RPMI8226 (cell line): ENCODE data around the gene CA9.

ENCODE experiments used
- DNase-seq: peaks from one replicate; pipeline ENCODE4 v3.0.0-alpha.2; 2015

Gene CA9

DNA sequence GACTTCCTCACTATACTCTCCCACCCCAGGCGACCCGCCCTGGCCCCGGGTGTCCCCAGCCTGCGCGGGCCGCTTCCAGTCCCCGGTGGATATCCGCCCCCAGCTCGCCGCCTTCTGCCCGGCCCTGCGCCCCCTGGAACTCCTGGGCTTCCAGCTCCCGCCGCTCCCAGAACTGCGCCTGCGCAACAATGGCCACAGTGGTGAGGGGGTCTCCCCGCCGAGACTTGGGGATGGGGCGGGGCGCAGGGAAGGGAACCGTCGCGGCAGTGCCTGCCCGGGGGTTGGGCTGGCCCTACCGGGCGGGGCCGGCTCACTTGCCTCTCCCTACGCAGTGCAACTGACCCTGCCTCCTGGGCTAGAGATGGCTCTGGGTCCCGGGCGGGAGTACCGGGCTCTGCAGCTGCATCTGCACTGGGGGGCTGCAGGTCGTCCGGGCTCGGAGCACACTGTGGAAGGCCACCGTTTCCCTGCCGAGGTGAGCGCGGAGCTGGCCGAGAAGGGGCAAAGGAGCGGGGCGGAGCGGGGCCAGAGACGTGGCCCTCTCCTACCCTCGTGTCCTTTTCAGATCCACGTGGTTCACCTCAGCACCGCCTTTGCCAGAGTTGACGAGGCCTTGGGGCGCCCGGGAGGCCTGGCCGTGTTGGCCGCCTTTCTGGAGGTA lies 2.1 kb downstream of the CA9 start:
- DNase-seq = no peak

DNA sequence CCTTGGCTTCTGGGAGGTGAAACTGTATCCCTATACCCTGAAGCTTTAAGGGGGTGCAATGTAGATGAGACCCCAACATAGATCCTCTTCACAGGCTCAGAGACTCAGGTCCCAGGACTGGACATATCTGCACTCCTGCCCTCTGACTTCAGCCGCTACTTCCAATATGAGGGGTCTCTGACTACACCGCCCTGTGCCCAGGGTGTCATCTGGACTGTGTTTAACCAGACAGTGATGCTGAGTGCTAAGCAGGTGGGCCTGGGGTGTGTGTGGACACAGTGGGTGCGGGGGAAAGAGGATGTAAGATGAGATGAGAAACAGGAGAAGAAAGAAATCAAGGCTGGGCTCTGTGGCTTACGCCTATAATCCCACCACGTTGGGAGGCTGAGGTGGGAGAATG lies 5.4 kb downstream of the CA9 start:
- no peak for DNase-seq

DNA sequence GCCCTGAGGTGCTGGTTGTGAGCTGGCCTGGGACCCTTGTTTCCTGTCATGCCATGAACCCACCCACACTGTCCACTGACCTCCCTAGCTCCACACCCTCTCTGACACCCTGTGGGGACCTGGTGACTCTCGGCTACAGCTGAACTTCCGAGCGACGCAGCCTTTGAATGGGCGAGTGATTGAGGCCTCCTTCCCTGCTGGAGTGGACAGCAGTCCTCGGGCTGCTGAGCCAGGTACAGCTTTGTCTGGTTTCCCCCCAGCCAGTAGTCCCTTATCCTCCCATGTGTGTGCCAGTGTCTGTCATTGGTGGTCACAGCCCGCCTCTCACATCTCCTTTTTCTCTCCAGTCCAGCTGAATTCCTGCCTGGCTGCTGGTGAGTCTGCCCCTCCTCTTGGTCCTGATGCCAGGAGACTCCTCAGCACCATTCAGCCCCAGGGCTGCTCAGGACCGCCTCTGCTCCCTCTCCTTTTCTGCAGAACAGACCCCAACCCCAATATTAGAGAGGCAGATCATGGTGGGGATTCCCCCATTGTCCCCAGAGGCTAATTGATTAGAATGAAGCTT lies 6.1 kb downstream of the CA9 start:
- DNase-seq = no peak

DNA sequence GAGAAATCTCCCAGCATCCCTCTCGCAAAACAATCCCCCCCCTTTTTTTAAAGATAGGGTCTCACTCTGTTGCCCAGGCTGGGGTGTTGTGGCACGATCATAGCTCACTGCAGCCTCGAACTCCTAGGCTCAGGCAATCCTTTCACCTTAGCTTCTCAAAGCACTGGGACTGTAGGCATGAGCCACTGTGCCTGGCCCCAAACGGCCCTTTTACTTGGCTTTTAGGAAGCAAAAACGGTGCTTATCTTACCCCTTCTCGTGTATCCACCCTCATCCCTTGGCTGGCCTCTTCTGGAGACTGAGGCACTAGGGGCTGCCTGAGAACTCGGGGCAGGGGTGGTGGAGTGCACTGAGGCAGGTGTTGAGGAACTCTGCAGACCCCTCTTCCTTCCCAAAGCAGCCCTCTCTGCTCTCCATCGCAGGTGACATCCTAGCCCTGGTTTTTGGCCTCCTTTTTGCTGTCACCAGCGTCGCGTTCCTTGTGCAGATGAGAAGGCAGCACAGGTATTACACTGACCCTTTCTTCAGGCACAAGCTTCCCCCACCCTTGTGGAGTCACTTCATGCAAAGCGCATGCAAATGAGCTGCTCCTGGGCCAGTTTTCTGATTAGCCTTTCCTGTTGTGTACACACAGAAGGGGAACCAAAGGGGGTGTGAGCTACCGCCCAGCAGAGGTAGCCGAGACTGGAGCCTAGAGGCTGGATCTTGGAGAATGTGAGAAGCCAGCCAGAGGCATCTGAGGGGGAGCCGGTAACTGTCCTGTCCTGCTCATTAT lies 6.8 kb downstream of the CA9 start:
- no peak for DNase-seq

DNA sequence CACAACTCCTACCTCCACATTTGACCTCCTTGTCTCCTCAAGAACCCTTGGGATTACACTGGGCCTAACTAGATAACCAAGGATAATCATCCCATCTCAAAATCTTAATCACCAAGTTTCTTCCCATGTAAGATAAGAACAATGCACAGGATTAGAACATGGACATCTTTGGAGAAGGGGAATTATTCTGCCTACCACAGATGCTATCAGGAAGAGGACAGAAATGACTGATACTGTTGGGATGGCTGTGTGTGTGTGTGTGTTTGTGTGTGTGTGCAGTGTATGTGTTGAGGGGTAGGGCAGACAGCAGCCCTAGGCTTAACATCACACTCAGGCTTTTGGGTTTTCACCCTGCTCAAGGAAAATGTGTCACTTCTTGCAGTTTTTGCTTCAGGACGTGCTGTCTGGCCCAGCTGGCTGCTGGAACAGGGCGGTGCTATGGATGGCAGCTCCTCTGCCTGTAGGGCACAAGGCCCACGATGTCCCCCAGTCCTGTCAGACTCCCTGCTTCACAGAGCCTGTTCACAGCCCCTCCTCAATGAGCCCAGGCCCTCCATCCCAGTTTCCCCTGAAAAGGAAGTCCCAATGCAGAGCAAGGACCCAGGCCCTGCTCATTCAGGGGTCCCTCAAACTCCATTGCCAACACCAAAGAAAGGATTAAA lies 7.7 kb downstream of the CA9 start:
- DNase-seq = no peak

DNA sequence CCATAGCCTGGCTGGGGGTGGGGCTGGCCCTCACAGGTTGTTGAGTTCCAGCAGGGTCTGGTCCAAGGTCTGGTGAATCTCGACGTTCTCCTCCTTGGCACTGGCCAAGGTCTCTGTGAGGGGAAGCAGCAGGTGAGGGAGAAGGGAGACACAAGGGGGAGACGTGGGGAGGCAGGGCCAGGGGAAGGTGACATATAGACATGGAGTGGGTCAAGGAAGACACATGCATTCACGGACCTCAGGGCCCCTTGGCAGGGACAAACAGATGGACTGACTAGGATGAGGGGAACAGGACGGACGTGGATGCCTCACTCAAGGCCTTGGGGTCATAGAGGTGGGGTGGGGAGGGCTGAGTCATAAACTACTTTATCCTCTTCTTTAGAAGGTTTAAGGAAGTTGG lies 8.3 kb downstream of the CA9 start:
- DNase-seq = no peak

DNA sequence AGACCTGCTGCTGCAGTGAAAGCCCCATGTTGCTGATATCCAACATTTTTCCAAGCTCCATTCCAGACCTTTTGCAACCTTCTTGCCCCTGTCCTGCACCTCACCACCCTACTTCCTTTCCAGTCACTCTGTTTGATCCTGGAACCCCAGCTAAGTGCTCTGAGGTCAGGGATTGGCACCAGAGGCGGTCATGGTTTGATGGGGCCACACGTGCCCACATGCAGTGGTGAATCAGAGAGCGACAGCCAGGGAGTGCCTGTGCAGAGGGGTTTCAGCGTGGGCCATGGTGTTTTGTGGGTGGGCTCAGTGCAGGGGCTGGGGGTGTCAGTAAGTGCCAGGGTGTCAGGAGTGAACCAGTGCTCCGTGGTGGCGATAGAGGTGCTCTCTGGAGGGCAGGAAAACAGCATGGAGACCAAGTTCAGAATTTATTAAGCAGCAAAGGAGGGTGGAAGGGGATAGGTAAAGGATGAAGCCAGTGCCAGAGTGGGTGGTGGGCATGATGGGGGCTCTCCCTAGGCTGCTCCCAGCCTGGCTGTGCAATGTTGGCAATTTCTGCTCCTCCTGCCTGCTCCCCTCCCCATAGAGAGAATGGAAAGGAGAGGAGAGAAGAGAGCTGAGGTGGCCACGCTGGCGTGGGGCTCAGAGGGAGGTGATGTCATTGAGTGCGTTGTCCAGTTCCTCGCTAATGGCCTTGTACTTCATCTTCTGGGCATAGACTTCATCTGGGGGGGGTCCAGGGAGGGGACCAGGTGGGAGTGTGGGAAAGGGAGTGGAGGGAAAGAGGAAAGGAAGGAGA lies 9.0 kb downstream of the CA9 start:
- no peak for DNase-seq

DNA sequence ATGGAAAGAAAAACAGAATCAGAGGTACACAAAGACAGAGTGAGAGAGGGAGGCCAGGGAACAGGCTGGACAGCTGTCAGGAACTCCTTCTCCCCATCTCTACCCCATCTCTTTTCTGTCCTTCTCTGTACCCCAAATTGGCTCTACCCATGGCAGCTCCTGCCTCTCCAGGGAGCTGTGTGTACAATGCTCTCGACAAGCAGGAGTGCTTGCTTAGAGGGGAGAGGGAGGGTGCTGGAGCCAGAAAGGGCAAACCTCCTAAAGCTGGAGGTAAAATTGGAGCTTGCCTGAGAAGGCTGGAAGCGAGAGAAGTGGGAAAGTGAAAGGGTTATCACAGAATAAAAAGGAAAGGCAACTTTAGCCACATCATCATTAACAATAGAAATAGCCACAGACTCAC lies 9.6 kb downstream of the CA9 start:
- DNase-seq = no peak

DNA sequence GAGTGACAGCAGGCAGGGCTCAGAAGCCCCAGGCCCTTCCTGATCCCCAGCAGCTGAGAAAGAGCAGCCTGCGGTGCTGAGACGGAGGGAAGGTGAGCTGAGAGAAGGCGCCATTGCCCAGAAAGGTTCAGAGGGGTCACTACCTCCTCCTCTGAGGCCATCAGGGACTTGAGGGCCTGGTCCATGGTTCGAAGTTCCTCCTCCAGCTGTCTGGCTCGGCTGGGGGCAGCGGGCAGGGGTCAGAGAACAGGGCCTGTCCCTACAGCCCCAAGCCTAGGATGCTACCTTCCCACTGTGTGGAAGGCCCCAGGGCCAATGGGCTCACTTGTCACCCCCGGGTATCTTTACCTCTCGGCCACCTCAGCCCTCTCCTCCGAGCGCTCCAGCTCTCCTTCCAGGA lies 11.2 kb downstream of the CA9 start:
- DNase-seq = no peak

DNA sequence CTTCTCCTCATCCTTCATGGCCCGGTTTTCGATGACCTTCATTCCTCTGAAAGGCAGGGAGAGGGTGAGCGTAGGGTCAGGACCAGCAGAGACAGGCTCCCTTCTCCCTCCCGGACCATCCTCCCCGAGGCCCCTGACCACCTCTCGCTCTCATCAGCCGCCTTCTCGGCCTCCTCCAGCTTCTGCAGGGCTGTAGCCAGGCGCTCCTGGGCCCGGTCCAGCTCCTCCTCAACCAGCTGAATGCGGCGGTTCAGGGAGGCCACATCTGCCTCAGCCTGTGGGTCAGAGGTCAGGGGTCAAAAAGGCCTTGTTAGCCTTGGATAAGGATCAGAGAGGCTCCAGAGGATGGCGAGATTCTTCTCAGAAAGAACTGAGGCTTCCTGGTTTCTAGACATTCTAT lies 11.8 kb downstream of the CA9 start:
- no peak for DNase-seq

DNA sequence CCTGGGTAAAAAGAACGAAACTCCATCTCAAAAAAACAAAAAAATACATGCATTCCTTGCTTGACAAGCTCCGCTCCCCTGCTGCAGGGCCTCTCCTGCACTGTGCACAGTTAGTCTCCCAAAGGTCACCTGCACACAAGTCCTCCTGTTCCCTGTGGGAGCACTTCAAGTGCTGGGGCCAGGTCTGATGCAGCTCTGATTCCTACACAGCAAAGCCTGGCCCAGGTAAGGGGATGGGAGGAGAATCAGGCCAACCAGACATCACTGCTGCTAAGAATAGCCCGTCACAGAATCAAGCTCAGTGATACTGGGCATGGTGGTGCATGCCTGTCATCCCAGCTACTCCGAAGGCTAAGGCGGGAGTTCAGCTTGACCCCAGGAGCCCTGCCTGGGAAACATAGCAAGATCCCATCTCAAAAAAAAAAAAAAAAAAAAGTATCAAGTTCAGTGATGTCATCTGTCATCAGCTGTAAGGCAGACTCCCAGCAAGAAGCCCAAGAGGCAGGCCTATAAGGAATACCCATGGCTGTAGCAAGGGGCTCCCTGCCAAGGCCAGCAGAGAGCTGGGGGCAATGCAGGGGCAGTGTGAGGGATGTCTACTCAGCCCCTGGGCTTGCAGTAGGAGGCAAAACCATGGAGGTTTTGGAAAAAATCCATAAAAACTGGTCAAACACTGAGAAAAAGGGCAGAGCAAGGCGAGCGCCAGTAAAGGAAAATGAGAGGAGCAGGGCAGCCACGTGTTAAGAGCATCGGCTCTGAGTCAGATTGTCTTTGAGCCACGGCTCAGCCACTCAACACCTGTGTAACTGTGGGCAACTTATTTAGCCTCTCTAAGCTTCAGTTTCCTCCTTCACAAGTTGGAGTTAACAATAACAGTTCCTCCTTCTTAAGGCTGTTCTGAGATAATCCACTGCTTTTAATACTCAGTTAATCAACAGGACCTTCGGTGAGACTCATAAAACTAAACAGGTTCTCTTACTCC lies 12.8 kb downstream of the CA9 start:
- peak; percentile 41 for DNase-seq

DNA sequence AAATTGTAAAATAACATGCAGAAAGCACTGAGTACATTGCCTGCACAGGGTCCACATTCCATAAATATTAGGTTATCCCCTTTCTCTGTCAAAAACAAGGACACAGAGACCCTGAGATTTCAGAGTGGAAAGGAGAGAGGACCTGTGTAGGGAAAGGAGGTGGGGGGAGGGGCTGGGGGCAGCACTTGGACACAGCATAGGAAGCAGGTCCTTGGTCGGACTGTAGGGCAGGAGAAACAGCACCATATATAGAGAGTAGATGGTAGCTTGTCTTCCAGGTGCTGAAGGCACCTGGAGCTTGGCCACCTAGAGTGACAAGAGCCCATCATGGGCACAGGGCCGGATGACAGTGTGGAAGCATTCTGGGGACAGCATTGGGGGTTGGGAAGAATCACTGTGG lies 13.6 kb downstream of the CA9 start:
- DNase-seq = no peak

DNA sequence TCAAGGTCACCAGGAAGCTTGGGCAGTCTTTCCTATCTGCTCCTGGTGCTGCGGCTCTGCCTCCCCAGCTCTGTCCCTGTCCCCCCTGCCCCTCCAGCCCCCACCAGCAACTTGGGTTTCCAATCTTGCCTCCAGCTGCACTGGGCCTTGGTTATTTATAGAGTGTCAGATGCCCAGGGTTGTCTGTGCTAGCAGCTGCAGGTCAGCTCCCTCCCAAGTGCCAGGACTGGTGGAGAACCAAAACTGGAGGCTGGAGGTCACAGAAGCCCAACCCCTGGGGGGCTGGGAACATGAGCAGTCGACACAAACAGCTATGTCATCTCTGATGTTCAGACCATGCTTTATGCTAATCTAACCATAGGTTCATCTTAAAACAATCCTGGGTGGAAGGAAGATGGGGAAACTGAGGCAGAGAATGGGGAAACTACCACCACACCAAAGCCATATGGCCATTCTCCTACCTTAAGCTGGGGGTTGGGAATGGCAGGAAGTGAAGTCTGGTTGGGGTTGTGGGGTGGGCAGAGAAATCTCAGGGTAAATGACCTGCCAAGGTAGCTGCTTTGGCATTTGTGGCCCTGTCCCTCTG lies 14.3 kb downstream of the CA9 start:
- peak; percentile 54 for DNase-seq

DNA sequence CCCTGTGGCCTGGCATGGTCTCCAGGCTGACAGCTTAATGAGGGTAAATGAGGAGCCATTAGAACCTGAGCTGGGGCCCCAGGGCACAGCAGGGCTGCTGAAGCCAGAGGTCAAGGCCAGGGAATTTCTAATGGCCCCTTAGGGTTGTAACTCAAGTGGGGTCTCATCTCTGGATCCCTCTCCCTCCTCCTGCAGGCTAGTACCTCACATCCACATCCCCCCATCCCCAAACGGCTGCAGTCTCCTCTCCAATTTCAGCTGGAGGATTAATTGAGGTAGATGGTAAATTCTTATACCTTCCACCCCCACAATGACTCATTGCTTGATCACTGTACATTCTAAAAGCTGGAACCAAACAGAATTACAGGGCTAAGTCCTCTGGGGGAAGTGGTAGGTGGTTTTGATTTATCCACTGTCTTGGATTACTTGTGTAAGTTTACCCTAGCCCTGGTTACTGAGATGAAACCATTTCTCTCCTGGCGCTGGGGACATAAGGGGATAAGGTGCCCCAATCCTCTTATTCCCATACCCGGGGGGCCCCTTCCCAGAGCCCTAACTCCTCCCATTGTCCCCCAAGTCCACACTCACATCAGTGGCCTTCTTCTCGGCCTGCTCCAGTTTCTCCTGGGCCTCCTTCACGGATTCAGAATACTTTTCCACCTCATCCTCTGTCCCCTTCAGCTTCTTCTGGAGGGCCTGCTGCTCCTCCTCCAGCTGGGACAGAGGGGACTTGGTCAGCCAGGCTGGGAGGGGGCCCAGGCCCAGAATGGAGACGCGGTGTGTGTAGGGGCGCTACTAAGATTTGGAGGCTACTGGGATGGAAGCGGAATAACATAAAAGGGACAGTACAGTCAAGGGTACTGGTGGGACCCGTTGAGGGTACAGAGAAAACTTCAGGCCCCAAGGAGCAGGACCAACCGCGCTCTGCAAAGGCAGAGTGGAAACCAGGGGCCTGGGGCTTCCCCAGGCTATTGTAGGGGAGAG lies 15.1 kb downstream of the CA9 start:
- DNase-seq = no peak

DNA sequence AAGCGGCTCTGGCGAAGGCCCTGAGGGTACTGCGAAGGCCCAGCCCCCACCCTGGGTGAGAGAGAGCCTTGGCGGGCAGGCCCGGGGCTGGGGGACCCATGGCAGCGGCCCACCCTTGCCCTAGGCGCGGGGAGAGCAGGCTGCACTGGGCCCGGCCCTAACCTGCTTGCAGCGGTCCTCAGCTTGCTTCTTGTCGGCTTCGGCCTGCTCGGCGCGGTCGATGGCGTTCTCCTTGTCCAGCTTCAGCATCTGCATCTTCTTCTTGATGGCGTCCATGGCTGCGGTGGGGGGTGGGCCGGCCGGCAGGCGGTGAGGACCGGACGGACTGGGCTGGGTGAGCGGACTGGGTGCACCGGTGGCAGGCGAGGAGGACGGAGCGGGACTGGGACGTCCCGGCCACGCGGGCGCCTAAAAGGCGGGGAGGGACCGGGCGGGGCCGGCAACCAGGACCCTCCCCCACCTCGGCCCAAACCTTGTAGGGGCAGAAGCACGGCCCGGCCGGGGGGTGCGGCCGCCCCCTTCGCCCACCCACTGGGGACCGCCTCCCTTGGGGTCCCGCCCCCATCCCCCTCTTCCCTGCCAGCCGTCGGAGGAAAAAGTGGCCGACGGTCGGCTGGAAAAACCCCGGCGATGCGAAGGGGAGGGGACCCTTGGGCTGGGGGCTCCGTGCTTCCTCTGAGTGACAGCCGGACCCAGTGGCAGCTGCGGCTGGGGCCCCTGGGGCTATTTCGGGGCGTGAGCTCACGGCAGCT lies 16.0 kb downstream of the CA9 start, which contains the start of gene TPM2:
TSS of gene TPM2 (minus strand) at position 384 of the 752 bp plus-strand sequence. CDS start at position 276, 108 bp downstream.
- no peak for DNase-seq

DNA sequence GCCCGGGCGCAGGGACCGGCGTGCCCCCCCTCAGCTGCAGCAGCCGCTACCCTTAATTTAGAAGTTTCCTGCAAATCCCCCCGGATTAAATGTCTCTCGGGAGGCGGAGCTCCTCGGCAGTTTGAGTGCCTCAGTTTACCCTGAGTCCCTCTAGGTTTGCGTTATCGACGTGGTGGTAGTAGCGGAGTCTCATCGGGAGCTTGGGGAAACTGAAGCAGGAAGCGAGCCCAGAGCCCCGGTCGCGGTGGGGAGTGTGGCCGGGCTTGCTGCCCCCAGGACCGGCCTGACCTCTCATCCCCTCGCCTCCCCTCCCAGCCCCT lies 16.5 kb downstream of the CA9 start:
- no peak for DNase-seq

DNA sequence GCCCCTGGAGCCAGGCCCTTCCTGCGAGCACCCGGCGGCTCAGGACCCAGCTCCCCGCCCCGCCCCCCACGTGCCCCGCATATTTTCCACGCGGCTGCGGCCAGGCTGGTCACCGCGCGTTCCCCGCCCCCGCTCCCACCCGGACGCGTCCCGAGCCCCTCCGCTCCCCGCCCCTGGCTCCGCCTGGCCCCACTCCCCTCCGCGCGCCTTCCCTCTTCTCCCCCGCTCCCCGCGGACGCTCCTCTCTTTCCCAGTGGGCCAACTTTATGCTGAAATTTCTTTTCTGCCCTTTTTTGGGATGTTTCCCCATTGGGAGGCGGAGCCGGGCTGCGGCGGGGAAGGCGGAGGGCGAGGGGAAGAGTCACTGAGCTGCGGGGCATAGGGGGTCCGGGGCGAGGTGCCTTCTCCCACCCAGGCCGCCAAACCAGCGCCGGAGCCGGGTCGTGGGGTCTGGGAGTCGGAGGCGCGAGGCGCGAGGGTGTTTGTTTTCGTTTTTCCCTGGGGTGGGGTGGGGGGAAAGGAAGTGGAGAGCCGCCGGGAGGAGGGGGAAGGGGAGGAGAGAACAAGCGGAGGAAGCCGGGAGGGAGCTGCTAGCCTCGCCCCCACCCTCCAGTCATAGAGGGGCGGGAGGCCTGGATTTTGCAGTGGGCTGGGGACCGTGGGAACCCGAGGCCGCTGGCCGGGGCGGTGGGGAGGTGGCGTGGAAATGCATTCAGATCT lies 17.0 kb downstream of the CA9 start:
- no peak for DNase-seq

DNA sequence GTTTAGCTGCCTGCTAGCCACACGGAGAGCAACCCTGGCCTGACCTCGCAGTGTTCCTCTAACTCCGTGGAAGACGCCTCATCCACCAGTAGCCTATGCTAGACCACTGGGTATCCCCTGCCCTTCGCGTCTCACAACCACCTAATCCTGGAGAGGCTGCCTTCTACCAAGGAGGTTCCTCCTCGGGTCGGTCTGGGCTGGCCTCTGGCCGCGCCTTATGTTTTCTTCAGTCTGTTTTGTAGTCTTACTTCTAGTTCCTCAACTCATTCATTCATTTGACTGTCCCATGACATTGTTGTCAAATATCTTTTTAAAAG lies 17.6 kb downstream of the CA9 start:
- DNase-seq = no peak

DNA sequence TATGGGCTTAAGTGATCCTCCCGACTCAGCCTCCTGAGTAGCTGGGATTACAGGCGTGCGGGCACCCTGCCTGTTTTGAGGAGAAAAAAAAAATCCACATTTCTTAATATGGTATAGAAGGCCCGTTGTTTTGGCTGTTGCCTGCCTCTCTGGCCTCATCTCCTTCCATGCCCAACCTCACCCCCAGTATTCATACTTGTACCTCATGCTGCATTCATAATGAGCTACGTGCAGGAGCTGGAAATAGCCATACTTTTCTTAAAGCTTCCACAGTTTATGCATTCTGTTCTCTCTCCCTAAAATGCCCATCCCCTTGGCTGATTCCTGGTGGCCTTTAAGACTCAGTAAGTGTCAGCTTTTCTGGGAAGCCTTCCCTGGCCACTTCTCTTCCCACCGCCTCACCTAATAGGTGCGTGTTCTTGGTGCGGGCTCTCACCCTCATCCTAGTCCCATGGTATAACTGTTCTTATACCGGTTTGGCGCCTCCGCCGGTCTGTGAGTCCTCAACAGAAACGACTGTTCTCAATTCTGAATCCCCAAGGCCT lies 18.1 kb downstream of the CA9 start:
- no peak for DNase-seq
